ENCODE data around the gene SORBS1.
A peak's percentile ranks its signal among the peaks of the same experiment; 100 is the strongest.

The SORBS1 gene

DNA sequence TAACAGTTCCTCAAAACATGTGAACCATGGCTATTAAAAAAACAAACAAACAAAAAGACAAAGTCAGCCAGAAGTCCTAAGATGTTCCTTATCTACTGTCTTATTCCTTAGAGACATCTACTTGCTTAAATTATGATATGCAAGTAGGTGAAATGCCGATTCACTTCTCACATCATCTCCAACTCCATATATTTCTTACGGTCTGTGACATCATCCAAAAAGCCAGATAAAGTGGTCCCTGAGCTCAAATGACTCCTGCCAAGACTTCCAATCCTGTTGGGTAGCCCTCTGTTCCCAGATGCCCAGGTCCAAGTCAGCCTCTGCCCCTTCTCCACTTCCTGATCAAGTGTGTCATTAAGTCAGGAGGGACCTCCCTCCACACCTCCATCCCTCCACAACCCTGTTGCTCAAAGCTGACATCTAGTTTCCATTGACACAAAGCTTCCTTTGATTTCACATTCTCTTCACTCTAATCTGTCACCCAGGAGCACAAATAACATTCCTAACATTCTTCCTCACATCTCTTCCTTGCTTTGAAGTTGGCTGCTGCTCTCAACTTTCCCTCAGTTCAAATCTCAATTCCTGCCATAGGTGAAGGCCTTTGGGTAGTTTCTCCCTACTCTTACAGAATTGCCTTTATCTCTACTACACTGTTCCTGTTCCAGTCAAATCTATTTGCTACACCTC is 214.3 kb downstream of the SORBS1 start:
- DNase-seq (ENCODE audit: low spot score): peak; percentile 85

DNA sequence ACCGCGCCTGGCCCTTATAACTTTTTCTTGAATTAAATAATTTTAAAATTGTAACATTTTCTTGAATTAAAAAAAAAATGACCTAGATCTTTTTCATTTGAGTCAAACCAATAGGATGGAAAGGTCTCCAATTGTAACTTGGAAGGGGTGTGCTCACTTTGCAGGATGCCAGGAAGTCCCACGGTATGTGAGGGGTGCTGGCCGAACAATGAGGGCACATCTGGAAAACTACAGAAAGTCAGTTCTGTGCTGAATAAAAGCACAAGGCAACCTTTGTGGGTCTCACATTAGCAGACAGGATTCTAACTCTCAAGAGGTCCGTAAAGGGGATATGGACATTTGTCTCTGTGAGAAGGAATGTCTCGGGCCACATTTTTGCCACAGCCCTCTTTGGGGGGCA is 217.6 kb downstream of the SORBS1 start:
- DNase-seq (ENCODE audit: low spot score): no peak

DNA sequence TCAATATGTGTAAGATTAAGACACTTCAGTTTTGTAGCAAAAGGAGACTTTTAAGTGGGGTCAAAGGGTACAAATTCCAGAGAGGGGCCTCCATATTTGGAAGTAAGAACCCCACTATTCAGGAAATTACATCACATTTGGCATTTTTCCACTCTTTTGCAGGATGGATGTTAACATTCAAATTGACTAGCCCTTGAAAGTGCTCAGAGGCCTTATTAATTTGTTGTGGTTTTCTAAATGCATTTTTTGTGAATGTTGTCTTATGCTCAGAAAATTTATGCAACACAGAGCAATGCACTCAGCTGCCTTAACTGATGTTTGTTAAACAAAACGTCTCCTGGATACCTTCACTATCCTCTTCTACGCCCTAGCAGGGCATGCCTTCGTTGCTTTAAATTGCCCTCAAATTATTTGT is 219.4 kb downstream of the SORBS1 start:
- DNase-seq (ENCODE audit: low spot score): no peak

DNA sequence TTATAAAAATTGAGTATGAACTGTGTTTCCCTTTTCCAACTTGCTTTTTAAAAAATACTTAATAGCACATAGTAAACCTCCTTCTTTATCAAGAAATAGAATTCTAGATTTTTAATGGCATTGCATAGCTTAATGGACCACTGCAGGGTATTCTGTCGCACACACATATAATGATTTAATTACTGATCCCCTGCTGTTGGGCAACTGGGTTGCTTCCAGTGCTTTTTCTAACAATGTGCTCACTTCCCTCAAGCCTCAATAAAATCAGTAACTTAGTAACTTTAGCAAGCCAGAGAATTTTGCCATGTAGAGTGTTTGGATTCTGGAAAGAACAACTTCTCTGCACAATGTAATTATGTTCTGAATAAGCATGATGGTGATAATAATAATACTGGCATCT is 221.3 kb downstream of the SORBS1 start:
- no peak for DNase-seq (ENCODE audit: low spot score)

DNA sequence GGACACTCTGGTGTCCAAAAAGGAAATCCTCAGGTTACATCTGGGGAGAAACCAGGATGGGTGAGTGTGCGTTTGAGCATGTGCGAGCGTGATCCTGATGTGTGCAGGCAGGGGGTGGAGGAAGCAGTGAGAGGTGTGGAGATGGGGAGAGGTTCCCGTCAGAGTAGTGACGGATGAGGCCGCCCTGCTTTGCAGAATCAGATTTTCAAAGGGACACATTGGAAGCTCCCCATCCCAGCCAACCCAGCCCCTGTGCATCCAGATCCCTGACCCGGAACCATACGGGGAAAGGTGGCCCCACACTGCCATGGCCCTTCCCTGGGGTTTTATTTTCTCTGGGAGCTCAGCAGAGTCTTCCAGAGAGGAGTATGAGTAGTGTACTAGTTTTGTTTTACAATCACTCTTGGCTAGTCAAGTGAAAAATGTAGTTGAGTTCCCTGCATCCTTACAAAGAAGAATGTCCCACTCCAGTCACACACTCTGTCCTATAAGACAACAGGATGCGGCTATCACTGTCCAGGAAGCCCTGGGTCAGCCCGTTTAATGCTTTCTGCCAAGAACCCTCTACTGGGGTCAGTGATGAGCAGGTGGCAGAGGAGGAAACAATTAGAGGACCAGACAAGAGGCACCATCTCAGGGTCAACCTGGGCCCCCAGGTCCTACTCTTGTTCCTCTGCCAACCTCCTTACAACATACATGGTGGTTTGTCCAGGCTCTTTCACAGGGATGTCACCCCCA is 223.6 kb downstream of the SORBS1 start:
- no peak for DNase-seq (ENCODE audit: low spot score)

DNA sequence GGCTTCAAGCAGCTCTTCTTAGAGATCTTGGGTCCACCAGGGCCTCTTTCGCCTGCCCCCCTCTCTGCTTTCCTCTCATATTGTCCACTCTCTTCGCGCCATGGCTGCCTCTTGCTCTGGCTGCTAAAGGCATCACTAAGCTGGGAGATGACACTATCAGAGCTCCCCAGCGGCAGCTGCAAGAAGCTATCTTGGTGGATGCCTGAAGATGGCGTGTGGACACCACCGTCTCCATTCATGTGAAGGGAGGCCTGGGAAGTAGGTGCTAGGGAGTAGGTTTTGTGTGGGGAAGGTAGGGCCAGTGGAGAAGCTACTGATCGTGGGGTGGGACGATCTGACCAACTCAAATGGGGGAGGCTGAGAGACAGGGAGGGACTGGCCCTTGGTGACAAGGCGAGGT is 224.5 kb downstream of the SORBS1 start:
- DNase-seq (ENCODE audit: low spot score): no peak

DNA sequence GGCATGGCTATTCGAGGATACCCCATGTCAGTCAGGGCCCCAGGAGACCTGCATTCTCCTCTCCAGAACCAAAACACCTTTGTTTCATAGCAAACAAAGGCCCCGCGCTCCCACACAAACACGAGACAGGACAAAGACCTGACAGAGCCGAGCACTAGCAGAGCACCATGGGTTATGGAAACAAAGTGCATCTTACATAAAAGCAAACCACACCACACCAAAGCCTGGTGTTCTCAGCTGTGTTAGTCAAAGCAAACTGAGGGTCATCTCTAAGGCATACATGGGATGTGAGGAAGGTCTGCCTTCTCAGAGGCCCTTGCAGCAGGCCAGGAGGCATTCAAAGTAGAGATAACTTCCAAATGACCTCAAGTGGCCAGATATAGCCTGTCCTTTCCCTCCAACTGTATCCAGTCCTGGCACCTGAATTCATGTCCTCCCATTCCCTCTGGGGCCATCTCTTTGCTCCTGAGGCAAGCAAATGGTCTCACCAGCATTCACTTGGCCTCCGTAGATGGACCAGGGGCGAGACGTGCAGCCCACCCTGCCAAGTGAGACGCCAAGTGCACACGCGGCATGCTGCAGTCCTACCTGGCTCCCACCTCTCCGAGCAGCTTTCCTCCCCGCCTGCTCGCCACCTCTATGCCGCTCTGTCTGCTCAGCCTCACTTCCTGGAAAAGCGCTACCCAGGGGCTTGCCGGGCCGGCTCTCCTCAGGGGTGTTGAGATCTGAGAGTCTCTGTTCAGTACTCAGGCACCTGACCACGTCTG is 225.1 kb downstream of the SORBS1 start:
- no peak for DNase-seq (ENCODE audit: low spot score)

DNA sequence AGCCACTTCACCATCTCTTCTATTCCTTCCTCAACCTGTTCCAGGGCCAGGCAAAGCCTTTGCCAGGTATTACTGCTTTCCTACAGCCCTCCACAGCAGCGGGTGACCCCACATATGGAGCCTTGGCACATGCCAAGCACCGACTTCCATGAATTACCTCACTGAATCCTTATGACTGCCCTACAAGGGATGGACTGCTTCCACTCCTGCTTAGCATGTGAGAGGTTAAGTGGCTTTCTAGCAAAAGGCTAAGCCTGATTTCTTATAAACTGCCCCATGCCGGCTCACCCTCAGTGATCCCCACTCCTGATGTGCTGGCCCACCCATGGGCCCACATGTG is 226.4 kb downstream of the SORBS1 start:
- no peak for DNase-seq (ENCODE audit: low spot score)

DNA sequence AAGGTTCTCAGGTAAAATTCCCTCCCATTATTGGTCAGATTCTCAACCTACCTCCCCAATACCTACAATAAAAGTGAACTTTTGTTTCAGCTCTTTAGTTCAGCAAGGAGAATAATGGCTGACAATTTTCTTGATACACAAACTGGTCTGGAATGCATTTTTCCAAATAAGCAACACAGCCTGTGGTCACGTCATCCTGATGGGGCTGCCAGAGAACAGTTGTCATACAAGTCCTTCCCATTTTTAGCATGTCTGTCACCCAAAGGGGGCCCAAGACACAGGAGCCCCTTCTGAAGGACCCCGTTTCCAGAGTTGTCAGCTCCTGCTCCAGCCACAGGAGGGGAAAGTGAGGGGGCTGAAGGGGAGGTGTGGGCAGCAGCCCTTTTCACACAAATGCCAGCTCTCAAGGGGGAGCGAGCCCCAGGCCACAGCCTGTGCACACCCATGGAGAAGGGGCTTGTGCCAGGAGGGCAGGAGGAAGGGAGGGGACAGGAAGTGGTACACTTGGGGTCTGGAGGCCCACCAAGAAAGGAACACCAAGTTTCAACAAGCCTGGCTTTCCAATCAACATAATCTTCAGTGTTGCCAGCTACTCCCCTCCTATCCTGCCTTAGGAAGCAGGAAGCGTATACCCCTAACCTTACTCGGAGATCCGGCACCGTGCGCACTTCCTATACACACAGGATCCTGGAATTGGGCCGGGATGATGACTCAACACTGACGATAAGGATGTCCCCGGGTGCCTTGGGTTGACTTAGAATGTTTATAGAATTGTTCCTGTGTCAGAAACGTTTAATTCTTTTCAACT is 227.0 kb downstream of the SORBS1 start:
- no peak for DNase-seq (ENCODE audit: low spot score)

DNA sequence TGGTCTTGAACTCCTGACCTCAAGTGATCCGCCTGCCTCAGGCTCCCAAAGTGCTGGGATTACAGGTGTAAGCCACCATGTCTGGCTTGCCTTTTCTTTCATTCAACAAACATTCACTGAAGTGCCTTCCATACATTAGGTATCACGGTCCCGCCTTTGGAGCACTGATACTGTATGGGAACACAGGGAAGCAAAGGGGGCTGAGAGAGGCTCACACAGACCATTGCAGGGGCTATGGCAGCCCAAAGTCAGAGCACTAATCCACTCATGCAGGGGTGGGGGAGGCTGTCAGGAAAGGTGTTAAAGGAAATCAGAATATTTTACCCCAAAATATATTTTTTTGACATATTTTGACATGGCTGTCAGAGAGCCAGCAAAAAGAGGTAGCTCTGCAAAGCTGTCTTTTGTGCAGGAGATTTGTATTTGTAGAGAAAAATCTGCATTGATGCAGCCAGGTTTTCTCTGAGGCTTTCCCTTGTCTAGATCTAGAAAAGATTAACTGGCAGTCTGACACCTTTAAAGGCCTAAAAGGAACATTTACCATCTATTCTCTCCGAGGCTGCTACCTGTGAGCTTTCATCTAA is 228.4 kb downstream of the SORBS1 start:
- DNase-seq (ENCODE audit: low spot score): no peak

DNA sequence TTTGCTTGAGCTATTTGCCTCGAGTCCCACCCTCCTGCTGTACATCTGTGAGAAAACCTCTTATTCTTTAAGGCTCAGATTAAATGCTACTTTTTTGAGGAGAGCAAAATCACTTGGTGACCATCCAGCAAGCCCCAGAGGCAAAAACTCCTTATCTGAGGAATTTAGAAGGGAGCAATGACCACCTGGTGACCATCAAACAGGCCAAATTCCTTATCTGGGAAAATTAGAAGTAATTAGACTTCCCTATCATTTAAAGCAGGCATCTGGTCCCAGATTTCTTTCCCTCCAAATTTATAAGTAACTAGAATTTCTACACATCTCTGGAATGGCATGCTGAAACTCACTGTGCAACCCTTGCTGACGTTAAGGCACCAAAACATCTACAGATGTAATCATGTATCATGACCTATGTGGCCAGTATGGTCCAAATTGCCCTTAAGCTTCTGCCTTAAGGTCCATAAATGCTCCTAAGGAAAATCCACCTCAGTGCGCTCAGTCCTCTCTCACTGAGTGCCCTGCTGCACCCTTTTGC is 229.5 kb downstream of the SORBS1 start:
- no peak for DNase-seq (ENCODE audit: low spot score)

DNA sequence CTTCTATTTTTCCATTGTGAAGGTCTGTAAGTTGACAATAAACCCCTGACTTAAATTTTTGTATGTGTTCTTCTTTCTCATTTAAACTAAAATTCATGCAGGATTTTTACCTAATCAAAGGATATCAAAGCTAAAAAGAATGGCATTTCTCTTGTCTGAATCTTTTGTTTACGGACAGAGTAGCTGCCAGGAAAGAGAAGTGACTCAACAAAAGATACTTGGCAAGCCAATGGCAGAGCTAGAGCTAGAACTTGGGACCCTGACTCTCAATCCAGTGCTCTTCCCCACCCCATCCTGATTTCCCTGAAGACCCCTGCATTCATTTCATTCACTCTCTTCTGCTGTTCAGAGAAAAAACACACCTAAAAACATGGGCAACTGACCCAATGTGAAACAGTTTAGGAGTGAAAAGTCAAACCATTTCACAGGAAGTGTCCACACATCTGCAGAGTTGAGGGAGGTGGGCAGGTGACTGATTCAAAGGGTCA is 230.2 kb downstream of the SORBS1 start:
- no peak for DNase-seq (ENCODE audit: low spot score)

DNA sequence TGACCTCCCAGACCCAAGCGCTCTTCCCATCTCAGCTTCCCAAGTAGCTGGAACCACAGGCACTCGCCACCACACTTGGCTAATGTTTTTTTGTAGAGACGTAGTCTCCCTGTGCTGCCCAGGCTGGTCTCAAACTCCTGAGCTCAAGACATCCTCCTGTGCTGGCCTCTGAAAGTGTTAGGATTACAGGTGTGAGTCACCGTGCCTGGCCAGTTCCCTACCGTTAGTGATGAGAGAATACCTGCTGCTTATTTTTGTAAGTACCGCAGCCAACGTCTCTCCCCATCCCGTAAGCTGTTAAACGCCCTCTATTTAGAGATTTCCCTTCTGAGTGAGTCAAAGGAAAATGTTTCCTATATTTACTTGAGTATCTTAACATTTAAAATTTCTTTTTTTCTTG is 231.9 kb downstream of the SORBS1 start:
- no peak for DNase-seq (ENCODE audit: low spot score)

DNA sequence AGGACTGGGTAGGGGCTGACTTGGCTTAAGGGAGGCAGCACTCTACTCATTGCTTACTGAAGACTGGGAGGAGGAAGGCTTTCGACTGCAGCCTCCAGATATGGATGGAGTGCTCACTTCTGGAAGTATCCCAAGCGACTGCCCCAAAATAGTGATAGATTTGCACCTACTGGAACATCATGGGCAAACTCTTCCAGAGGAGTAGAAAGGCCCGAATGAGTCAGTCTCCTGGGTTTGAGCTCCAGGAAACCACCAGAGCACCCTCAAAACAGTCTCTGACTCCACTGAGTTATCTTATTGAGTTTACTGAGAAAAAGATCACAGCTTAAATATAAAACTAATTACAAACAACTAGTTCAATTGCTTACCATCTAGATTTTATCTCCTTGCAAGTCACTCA is 233.2 kb downstream of the SORBS1 start:
- DNase-seq (ENCODE audit: low spot score): no peak

DNA sequence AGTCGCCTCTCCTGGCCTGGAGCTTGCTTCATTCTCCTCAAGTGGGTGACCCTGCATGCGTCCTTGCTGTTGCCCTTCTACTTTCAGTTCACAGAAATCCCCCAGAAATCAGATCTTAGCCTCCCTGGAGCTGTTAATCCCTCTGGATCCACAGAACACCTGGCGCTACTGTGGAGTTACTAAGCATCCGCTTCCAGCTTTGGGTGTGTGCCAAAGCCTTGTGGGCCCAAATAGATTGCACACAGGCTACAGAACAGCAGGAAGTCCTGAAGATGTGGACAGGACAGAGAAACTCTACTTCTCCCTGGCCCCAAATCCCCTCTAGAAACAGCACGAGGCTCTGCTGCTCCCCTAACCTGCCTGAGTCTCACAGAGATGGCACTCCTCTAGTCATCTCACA is 233.8 kb downstream of the SORBS1 start:
- DNase-seq (ENCODE audit: low spot score): no peak

DNA sequence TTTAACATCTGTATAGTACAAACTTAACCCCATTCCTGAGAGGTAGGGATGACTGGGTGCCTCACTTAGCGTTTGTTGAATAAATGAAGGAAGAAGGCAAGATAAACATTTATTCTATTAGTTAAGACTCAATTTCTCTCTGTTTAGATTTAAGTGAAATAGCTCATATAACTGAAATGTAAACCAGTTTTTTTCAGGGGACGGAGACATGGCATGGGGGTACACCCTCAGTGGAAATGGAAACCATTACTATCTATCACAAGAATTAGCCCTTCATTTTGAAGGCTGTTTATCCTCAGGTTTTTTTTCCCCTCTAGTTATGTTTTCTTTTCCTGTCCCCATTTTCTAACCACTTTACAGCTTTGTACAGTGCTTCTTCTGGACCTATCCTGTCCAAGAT is 234.8 kb downstream of the SORBS1 start:
- no peak for DNase-seq (ENCODE audit: low spot score)

DNA sequence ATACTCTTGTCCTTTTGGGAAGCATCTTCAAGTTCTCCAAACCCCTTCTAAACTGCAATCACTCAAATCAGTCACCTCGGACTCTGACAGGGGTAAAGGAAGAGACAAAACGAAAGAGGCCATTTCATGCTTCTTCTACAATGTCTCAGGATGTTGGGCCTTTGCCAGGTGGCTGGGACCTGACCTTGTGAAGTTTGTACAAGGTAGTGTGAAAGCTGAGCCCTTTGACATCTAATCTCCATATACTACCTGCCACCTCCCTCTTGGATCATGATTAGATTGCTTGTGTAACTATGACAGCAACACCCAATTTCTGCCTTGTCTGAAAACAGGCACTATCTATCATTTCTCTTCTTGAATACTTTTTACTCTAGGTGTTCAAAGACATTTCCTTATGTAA is 235.3 kb downstream of the SORBS1 start:
- DNase-seq (ENCODE audit: low spot score): no peak

DNA sequence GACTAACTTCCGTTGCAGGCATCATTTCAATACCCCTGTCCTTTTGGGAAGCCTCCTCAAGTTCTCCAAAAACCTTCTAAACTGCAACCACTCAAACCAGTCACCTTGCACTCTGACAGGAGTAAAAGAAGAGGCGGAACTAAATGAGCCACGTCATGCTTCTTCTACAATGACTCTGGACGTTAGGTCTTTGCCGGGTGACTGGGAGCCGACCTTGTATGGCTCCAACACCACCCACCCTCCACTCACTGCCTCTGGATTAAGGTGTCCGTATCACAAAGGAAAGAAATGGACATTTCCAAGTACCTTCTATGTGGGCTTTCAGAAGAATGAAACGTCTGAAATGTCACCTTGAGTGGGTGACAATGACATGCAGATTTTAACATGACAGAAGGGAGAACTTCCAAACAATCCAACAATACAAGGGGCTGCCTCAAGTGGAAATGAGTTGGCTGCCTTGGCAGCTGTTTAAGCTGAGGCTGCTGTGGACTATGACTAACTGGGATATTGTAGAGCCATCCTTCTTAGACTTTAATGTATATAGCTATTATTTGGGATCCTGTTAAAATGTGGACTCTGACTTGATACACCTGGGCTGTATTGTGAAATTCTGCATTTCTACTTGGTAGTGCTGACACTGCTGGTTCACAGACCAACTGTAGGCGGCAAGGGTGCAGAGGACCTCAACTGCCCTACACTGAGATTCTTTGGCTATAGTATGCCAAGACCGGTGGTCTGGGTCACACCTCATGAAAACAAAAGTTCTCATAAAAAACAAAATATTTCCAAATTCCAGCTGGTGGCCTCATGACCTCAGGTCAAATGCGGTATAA is 236.5 kb downstream of the SORBS1 start:
- no peak for DNase-seq (ENCODE audit: low spot score)

DNA sequence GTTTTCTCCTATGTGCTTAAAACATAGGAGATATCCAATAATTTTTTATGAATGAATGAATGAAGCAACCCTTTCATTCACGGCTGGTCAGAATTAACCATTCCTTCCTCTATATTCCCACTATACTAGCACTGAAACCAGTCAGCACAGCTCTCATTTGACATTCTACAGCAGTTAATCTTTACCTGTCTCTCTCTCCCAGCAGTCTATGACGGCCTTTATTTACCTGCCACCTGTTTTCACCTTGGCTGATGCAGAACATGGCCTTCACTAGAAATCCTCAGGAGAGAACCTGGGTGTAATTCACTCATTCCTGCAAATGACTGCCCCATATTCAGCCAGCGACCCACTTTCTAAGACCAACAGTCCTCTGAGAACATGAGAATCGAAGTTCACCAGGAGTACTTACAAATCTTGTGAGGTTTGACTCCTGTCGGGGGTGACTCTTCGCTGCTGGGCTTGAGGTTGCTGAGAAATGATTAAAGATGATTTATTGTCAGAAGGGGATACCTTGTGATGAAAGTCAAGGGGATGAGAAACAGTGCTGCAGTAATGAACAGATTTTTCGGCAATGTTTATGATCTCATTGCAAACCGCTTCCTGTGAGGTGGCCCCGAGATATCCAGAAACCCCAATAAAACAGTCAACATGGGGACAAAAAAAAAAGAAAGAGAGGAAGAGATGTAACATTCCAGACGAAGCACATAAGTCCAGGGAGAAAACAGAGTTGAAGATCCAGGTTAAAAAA is 239.4 kb downstream of the SORBS1 start:
- DNase-seq (ENCODE audit: low spot score): no peak

DNA sequence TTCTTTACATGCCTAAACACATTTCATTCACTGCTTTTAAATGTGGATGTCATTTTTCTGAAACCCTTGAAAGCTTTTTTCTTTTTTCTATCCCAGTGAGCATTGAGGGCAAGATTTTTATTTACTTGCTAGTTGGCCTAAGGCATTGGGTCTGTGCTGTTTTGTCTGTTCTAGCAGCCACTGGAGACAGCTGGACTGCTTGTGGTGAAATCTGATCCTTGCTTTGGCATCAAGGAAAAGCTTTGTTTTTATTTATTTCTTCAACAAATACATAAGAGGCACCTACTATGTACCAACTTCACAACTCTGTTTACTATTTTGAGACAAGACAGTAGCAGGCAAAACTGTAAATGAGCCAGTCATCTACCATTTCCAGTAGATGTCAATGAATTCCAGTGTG is 241.9 kb downstream of the SORBS1 start:
- DNase-seq (ENCODE audit: low spot score): no peak
